ENCODE measurements around the gene CORO1C. TPM values are rescaled to one million over a fixed set of nuclear protein-coding genes. Genes with fewer than 3 reads are reported as not detected.
A peak's percentile ranks its signal among the peaks of the same experiment; 100 is the strongest.

The CORO1C gene
- polyA plus RNA-seq, 1 of the 3 experiments (the other 2 are of a cell fraction) = 150 TPM

GRCh38 chr12:108704527-108704926 is 26.8 kb downstream of the CORO1C start (continued):
- no peak for TF ChIP-seq REST (IDR thresholded peaks at IDR 0.05; ENCODE audit: low read depth, low read length)
- no peak for TF ChIP-seq GABPA (IDR thresholded peaks at IDR 0.05; ENCODE audit: low read depth)

GRCh38 chr12:108702595-108703320 is 28.6 kb downstream of the CORO1C start:
- Histone ChIP-seq H3K36me3 (replicated peaks in 1 of 2; ENCODE audit: control insufficient read depth in 1 of 2, insufficient read depth in 2 of 2, low read length in 1 of 2) (peaks cover 32 to 57% of the 10 kb centered on the region in 2 experiments), H3K9me2 (no peaks in the 10 kb centered on the region), H2AFZ (ENCODE audit: low read depth) (no peak overlapping the region), H3K27me3 (ENCODE audit: insufficient read depth) (no peaks in the 10 kb centered on the region), H3K4me3 (ENCODE audit: low read depth in 2 of 2, low read length in 1 of 2) (no peak overlapping the region), H3K9me3 (no peaks in the 10 kb centered on the region), H3K79me2 (ENCODE audit: insufficient read depth) (peaks cover 100% of the 10 kb centered on the region), H3K27ac (ENCODE audit: low read depth in 2 of 2, low read length in 1 of 2) (peak overlapping the region; percentile 35 to 90; a peak in 3 of 4 replicates), H3F3A (replicated peaks; ENCODE audit: insufficient read depth) (peaks cover 34% of the 10 kb centered on the region), H3K4me2 (no peak overlapping the region), H4K20me1 (ENCODE audit: insufficient read depth) (peaks cover 82% of the 10 kb centered on the region), H3K4me1 (ENCODE audit: control insufficient read depth in 1 of 2, insufficient read depth in 2 of 2, low read depth in 1 of 2, low read length in 1 of 2) (peaks cover 38 to 41% of the 10 kb centered on the region in 2 experiments; a peak in 3 of 4 replicates), H3K9ac (no peak overlapping the region)
- ChIA-PET CTCF (interaction anchor here (0.8 to 3.1 kb wide), 6 partner anchors 9 to 248 kb away, joined by 3 to 14 read pairs (median 8); no protein-coding TSS in a partner anchor), POLR2A (interaction anchor here (0.9 to 1.4 kb wide), 3 partner anchors 9 to 27 kb away, joined by 3 to 5 read pairs (median 4); no protein-coding TSS in a partner anchor)
- TF ChIP-seq RCOR1 (IDR thresholded peaks at IDR 0.05; ENCODE audit: low read length) = 0 out of 2 replicates have a peak, but pooled peaks have one; percentile 9
- no peak for TF ChIP-seq NFIC (IDR thresholded peaks at IDR 0.05; ENCODE audit: borderline replicate concordance)
- peak; percentile 79 for TF ChIP-seq MXI1 (IDR thresholded peaks at IDR 0.05; ENCODE audit: low read depth, low read length)
- no peak for TF ChIP-seq POLR2AphosphoS5 (IDR thresholded peaks at IDR 0.05; ENCODE audit: low read depth, low read length)
- no peak for DNase-seq
- WGBS (ENCODE audit: low lambda C conversion rate) = 84% methylated on average over 8 of the region's 10 CpGs

- no peak overlapping the region for H3K4me3 ChIP-seq (ENCODE audit: low read depth in 2 of 2, low read length in 1 of 2)
- ChIA-PET POLR2A (interaction anchor here (0.9 to 1.4 kb wide), 3 partner anchors 8 to 28 kb away, joined by 3 to 5 read pairs (median 4); no protein-coding TSS in a partner anchor), CTCF (interaction anchor here (0.7 to 3.1 kb wide), 7 partner anchors 8 to 249 kb away, joined by 3 to 14 read pairs (median 5); no protein-coding TSS in a partner anchor)
- peaks cover 100% of the 10 kb centered on the region for H3K79me2 ChIP-seq (ENCODE audit: insufficient read depth)
- 0 out of 2 replicates have a peak overlapping the region, but pooled peaks have one; percentile 7 for H3K9ac ChIP-seq
- no peaks in the 10 kb centered on the region for H3K9me2 ChIP-seq
- 67% methylated on average over 5 of the region's 5 CpGs for WGBS (ENCODE audit: low lambda C conversion rate)
- H4K20me1 ChIP-seq (ENCODE audit: insufficient read depth) = peaks cover 78% of the 10 kb centered on the region
- H3K9me3 ChIP-seq = no peaks in the 10 kb centered on the region
- DNase-seq = no peak
- H3K36me3 ChIP-seq (replicated peaks in 1 of 2; ENCODE audit: control insufficient read depth in 1 of 2, insufficient read depth in 2 of 2, low read length in 1 of 2) = peaks cover 35 to 60% of the 10 kb centered on the region in 2 experiments
- H3K4me1 ChIP-seq (ENCODE audit: control insufficient read depth in 1 of 2, insufficient read depth in 2 of 2, low read depth in 1 of 2, low read length in 1 of 2) = peaks cover 38 to 50% of the 10 kb centered on the region in 2 experiments; a peak in 3 of 4 replicates
- H3F3A ChIP-seq (replicated peaks; ENCODE audit: insufficient read depth) = peaks cover 37% of the 10 kb centered on the region
- H3K27ac ChIP-seq (ENCODE audit: low read depth in 2 of 2, low read length in 1 of 2) = peak overlapping the region; percentile 35 to 90
- no peak overlapping the region for H3K4me2 ChIP-seq
- H2AFZ ChIP-seq (ENCODE audit: low read depth) = no peak overlapping the region
- no peaks in the 10 kb centered on the region for H3K27me3 ChIP-seq (ENCODE audit: insufficient read depth)
- TF ChIP-seq ZBTB33 (IDR thresholded peaks at IDR 0.05; ENCODE audit: borderline replicate concordance, low read depth) = no peak
- TF ChIP-seq EZH2phosphoT487 (IDR thresholded peaks at IDR 0.05; ENCODE audit: borderline replicate concordance, low read depth) = no peak
- no peak for TF ChIP-seq YY1 (IDR thresholded peaks at IDR 0.05; ENCODE audit: low read depth)
- TF ChIP-seq RXRA (IDR thresholded peaks at IDR 0.05; ENCODE audit: borderline replicate concordance, low read depth) = no peak
- TF ChIP-seq FOSL2 (IDR thresholded peaks at IDR 0.05; ENCODE audit: borderline replicate concordance, low read depth) = no peak
- TF ChIP-seq NRF1 (IDR thresholded peaks at IDR 0.05; ENCODE audit: low read depth, low read length) = no peak
- TF ChIP-seq IRF3 (IDR thresholded peaks at IDR 0.05; ENCODE audit: low read depth, low read length) = no peak
Observed at GRCh38 chr12:108701779-108702441, 29.4 kb downstream of the CORO1C start.
